ENCODE measurements around the gene PCSK6. TPM values are rescaled to one million over a fixed set of nuclear protein-coding genes. Genes with fewer than 3 reads are reported as not detected.

PCSK6 gene
- total RNA-seq, 1 donor from 2014 or later = 1.3 TPM

DNA sequence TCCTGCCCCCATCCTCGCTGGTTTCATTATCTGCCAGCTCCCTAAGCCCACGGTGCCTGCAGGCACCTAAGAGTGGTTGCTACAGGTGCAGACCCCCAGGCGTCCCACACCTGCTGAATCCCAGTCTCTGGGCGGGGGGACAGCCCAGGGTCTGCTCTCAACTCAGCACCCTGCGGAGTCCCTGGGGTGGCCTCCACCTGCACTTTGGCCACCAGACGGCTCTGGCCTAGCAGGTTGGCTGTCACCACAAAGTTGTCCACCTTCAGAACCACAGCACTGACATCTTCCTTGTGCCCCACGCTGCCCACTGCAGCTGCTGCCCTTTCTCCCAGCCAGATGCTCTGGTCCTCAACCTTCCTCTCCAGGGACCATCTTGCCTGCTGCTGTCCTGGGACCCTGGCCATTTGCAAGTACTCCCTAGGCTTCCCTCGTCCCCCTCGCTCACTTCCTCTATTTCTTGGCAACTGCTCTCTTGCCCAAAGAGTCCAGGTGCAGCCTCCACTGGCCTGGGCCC, 159.6 kb downstream of the PCSK6 start:
- H3K79me2 ChIP-seq (ENCODE audit: insufficient read depth, low read length) = no peaks in the 10 kb centered on the region
- H3K9ac ChIP-seq (ENCODE audit: low read length) = no peak overlapping the region
- H3K27me3 Mint-ChIP-seq (ENCODE audit: low read depth, unreplicated experiment) = peaks cover 60% of the 10 kb centered on the region
- H3K27ac Mint-ChIP-seq (ENCODE audit: unreplicated experiment) = no peak overlapping the region
- H3K9me3 Mint-ChIP-seq (ENCODE audit: unreplicated experiment) = peaks cover 7% of the 10 kb centered on the region
- H3K4me3 Mint-ChIP-seq (ENCODE audit: unreplicated experiment) = no peak overlapping the region
- H4K20me1 ChIP-seq (ENCODE audit: insufficient read depth, low read length) = no peaks in the 10 kb centered on the region
- H3K4me3 ChIP-seq (ENCODE audit: insufficient read depth, low read depth, low read length) = no peak overlapping the region
- no peak for DNase-seq (ENCODE audit: low read depth)
- peaks cover 3% of the 10 kb centered on the region for H3K9me3 ChIP-seq (ENCODE audit: insufficient read depth, low read depth, low read length)
- no peaks in the 10 kb centered on the region for H3K4me1 Mint-ChIP-seq (ENCODE audit: low read depth, unreplicated experiment)
- no peaks in the 10 kb centered on the region for H3K27me3 ChIP-seq (ENCODE audit: insufficient read depth, low read length)
- no peaks in the 10 kb centered on the region for H3K36me3 ChIP-seq (ENCODE audit: insufficient read depth, low read length)
- TF ChIP-seq, protein P1, sequence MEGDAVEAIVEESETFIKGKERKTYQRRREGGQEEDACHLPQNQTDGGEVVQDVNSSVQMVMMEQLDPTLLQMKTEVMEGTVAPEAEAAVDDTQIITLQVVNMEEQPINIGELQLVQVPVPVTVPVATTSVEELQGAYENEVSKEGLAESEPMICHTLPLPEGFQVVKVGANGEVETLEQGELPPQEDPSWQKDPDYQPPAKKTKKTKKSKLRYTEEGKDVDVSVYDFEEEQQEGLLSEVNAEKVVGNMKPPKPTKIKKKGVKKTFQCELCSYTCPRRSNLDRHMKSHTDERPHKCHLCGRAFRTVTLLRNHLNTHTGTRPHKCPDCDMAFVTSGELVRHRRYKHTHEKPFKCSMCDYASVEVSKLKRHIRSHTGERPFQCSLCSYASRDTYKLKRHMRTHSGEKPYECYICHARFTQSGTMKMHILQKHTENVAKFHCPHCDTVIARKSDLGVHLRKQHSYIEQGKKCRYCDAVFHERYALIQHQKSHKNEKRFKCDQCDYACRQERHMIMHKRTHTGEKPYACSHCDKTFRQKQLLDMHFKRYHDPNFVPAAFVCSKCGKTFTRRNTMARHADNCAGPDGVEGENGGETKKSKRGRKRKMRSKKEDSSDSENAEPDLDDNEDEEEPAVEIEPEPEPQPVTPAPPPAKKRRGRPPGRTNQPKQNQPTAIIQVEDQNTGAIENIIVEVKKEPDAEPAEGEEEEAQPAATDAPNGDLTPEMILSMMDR (IDR thresholded peaks at IDR 0.05; ENCODE audit: insufficient read depth, low read depth, low read length) = no peak
- no peak for TF ChIP-seq EZH2 (IDR thresholded peaks at IDR 0.05; ENCODE audit: insufficient read depth, low read length)
- FAIRE-seq = no peak
- no peak overlapping the region for H2AFZ ChIP-seq (ENCODE audit: low read depth, low read length)
- H3K36me3 Mint-ChIP-seq (ENCODE audit: low read depth, unreplicated experiment) = peaks cover 2% of the 10 kb centered on the region
- no peak overlapping the region for H3K4me2 ChIP-seq (ENCODE audit: low read length)
- no peaks in the 10 kb centered on the region for H3K4me1 ChIP-seq (ENCODE audit: insufficient read depth, low read length)
- no peak overlapping the region for H3K27ac ChIP-seq (ENCODE audit: low read depth, low read length)

DNA sequence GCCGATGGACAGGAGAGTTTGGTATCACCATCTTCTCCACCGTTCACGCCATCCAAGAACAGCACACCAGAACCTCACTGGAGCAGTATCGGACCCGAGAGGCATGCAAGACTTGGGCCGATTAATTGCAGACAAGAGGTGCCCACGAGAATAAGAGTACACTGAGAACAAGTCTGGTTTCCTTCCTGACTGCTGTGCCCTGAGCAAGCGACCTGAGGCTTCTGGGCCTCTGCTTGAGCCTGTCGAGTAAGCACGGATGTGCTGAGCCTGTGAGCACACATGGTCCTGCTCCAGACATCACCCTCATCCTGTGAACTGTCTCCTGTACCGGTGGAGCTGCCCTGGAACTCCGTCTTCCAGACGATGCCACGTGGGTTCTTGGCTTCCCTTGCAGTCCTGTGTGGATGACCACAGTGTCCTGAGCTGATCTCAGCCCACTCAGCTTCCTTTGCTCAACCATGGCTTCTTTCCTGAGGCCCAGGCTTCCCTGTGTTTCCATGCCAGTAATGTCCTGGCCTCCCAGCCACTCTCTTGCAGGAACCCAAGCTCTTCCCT, 160.1 kb downstream of the PCSK6 start:
- Mint-ChIP-seq H3K27ac (ENCODE audit: unreplicated experiment) (no peak overlapping the region), H3K4me1 (ENCODE audit: low read depth, unreplicated experiment) (no peaks in the 10 kb centered on the region), H3K9me3 (ENCODE audit: unreplicated experiment) (peaks cover 3% of the 10 kb centered on the region), H3K27me3 (ENCODE audit: low read depth, unreplicated experiment) (peaks cover 62% of the 10 kb centered on the region), H3K36me3 (ENCODE audit: low read depth, unreplicated experiment) (peaks cover 2% of the 10 kb centered on the region), H3K4me3 (ENCODE audit: unreplicated experiment) (no peak overlapping the region)
- no peak overlapping the region for H3K9ac ChIP-seq (ENCODE audit: low read length)
- H3K79me2 ChIP-seq (ENCODE audit: insufficient read depth, low read length) = no peaks in the 10 kb centered on the region
- no peak for DNase-seq (ENCODE audit: low read depth)
- H3K36me3 ChIP-seq (ENCODE audit: insufficient read depth, low read length) = no peaks in the 10 kb centered on the region
- H4K20me1 ChIP-seq (ENCODE audit: insufficient read depth, low read length) = no peaks in the 10 kb centered on the region
- no peak for FAIRE-seq
- no peaks in the 10 kb centered on the region for H3K4me1 ChIP-seq (ENCODE audit: insufficient read depth, low read length)
- no peak overlapping the region for H3K27ac ChIP-seq (ENCODE audit: low read depth, low read length)
- H2AFZ ChIP-seq (ENCODE audit: low read depth, low read length) = no peak overlapping the region
- TF ChIP-seq, protein P1 (IDR thresholded peaks at IDR 0.05; ENCODE audit: insufficient read depth, low read depth, low read length) = no peak
- TF ChIP-seq EZH2 (IDR thresholded peaks at IDR 0.05; ENCODE audit: insufficient read depth, low read length) = no peak
- H3K27me3 ChIP-seq (ENCODE audit: insufficient read depth, low read length) = no peaks in the 10 kb centered on the region
- no peak overlapping the region for H3K4me3 ChIP-seq (ENCODE audit: insufficient read depth, low read depth, low read length)
- H3K9me3 ChIP-seq (ENCODE audit: insufficient read depth, low read depth, low read length) = peaks cover 1% of the 10 kb centered on the region
- H3K4me2 ChIP-seq (ENCODE audit: low read length) = no peak overlapping the region

DNA sequence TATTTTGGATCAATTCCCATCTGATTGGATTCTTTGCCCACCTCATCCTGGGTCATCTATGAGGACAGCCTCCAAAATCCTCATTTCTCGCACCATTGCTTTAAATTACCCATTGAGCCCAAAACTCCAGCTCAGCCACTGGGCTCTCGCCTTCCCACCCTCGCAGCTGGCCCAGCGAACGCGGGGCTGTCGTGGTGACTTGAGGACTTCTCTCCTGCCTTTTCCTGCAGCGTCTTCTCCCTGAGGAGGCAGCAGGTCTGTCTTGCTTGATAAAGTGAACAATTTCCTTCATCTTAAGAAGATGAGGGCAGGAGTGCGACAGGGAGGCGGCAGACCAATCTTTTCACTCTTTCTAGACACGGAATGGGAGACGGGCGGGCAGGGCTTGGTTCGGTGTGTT, 161.5 kb downstream of the PCSK6 start:
- Histone ChIP-seq H3K4me2 (ENCODE audit: low read length) (no peak overlapping the region), H3K9me3 (ENCODE audit: insufficient read depth, low read depth, low read length) (no peaks in the 10 kb centered on the region), H3K9ac (ENCODE audit: low read length) (no peak overlapping the region), H3K4me1 (ENCODE audit: insufficient read depth, low read length) (no peaks in the 10 kb centered on the region), H2AFZ (ENCODE audit: low read depth, low read length) (no peak overlapping the region), H3K27me3 (ENCODE audit: insufficient read depth, low read length) (no peaks in the 10 kb centered on the region), H3K27ac (ENCODE audit: low read depth, low read length) (no peak overlapping the region), H3K79me2 (ENCODE audit: insufficient read depth, low read length) (no peaks in the 10 kb centered on the region), H3K4me3 (ENCODE audit: insufficient read depth, low read depth, low read length) (no peak overlapping the region), H4K20me1 (ENCODE audit: insufficient read depth, low read length) (no peaks in the 10 kb centered on the region), H3K36me3 (ENCODE audit: insufficient read depth, low read length) (no peaks in the 10 kb centered on the region)
- TF ChIP-seq, protein P1 (IDR thresholded peaks at IDR 0.05; ENCODE audit: insufficient read depth, low read depth, low read length) = no peak
- TF ChIP-seq EZH2 (IDR thresholded peaks at IDR 0.05; ENCODE audit: insufficient read depth, low read length) = no peak
- Mint-ChIP-seq H3K27ac (ENCODE audit: unreplicated experiment) (no peak overlapping the region), H3K4me3 (ENCODE audit: unreplicated experiment) (no peak overlapping the region), H3K4me1 (ENCODE audit: low read depth, unreplicated experiment) (no peaks in the 10 kb centered on the region), H3K36me3 (ENCODE audit: low read depth, unreplicated experiment) (peaks cover 2% of the 10 kb centered on the region), H3K9me3 (ENCODE audit: unreplicated experiment) (peaks cover 2% of the 10 kb centered on the region), H3K27me3 (ENCODE audit: low read depth, unreplicated experiment) (peaks cover 67% of the 10 kb centered on the region)
- DNase-seq (ENCODE audit: low read depth) (no peak), FAIRE-seq (no peak)
